Mucosa of rectum (tissue), 2 donors: ENCODE results near the gene CCNL1.
A peak's percentile ranks its signal among the peaks of the same experiment; 100 is the strongest.
"Not testable (repeated sequence)": the region's sequence is repeated elsewhere in the genome, so short reads cannot be mapped to it uniquely, and the experiment has no call there.

ENCODE experiments used
- H3K27ac ChIP-seq, 2 donors: one replicate each; pipeline ENCODE4 v1.7.0; 2013; ENCODE audit warnings: inconsistent platforms in 2 of 2, low read depth in 2 of 2, low read length in 2 of 2
- H3K27me3 ChIP-seq, 2 donors: one replicate each; pipeline ENCODE4 v1.7.0; 2013; ENCODE audit warnings: low read length in 2 of 2; ENCODE audit not compliant: control insufficient read depth in 2 of 2, insufficient read depth in 2 of 2
- H3K36me3 ChIP-seq, 2 donors: one replicate each; pipeline ENCODE4 v1.7.0; 2013; ENCODE audit warnings: low read length in 2 of 2; ENCODE audit not compliant: control insufficient read depth in 2 of 2, insufficient read depth in 2 of 2
- H3K4me1 ChIP-seq, 2 donors: one replicate each; pipeline ENCODE4 v1.7.0; 2013; ENCODE audit warnings: low read length in 2 of 2, mild to moderate bottlenecking in 1 of 2; ENCODE audit not compliant: control insufficient read depth in 2 of 2, insufficient read depth in 2 of 2
- H3K4me3 ChIP-seq, 2 donors: one replicate each; pipeline ENCODE4 v1.7.0; 2013; ENCODE audit warnings: low read length in 2 of 2
- H3K9ac ChIP-seq, 2 donors: one replicate each; pipeline ENCODE4 v1.7.0; 2013; ENCODE audit warnings: low read length in 2 of 2, low read depth in 1 of 2, mild to moderate bottlenecking in 1 of 2
- H3K9me3 ChIP-seq, 2 donors: one replicate each; pipeline ENCODE4 v1.7.0; 2013; ENCODE audit warnings: low read length in 2 of 2; ENCODE audit not compliant: control insufficient read depth in 2 of 2
- donor health status: healthy.
- donor health status: Normal muscosa, but diverticular disease.

Gene CCNL1

GRCh38 chr3:157180262-157180661 is 20.3 kb upstream of the CCNL1 start:
- Histone ChIP-seq H3K27ac (no peak overlapping the region), H3K4me1 (peaks cover 0 to 6% of the 10 kb centered on the region in 2 donors), H3K4me3 (no peak overlapping the region), H3K27me3 (no peaks in the 10 kb centered on the region), H3K36me3 (no peaks in the 10 kb centered on the region), H3K9me3 (no peaks in the 10 kb centered on the region), H3K9ac (no peak overlapping the region)

GRCh38 chr3:157179365-157179803 is 19.4 kb upstream of the CCNL1 start:
- Histone ChIP-seq H3K27me3 (no peaks in the 10 kb centered on the region), H3K27ac (no peak overlapping the region), H3K9ac (no peak overlapping the region), H3K9me3 (no peaks in the 10 kb centered on the region), H3K4me3 (no peak overlapping the region), H3K36me3 (no peaks in the 10 kb centered on the region), H3K4me1 (peaks cover 0 to 9% of the 10 kb centered on the region in 2 donors)

GRCh38 chr3:157178503-157179364 is 18.8 kb upstream of the CCNL1 start:
- not testable (repeated sequence) for H3K4me3 ChIP-seq, H3K9ac ChIP-seq, H3K27me3 ChIP-seq

GRCh38 chr3:157177801-157178453 is 18.0 kb upstream of the CCNL1 start:
- not testable (repeated sequence) for H3K9me3 ChIP-seq, H3K27me3 ChIP-seq, H3K9ac ChIP-seq, H3K36me3 ChIP-seq, H3K27ac ChIP-seq, H3K4me3 ChIP-seq
- H3K4me1 ChIP-seq: peaks cover 5 to 15% of the 10 kb centered on the region in 2 donors

More at GRCh38 chr3:157178503-157179364, 18.8 kb upstream of the CCNL1 start:
- H3K9me3 ChIP-seq, H3K36me3 ChIP-seq, H3K27ac ChIP-seq: not testable (repeated sequence)
- H3K4me1 ChIP-seq: peaks cover 5 to 15% of the 10 kb centered on the region in 2 donors

GRCh38 chr3:157176934-157177333 is 17.0 kb upstream of the CCNL1 start:
- no peak overlapping the region for H3K9ac ChIP-seq
- H3K4me3 ChIP-seq: no peak overlapping the region
- H3K36me3 ChIP-seq: no peaks in the 10 kb centered on the region
- H3K27me3 ChIP-seq: no peaks in the 10 kb centered on the region
- no peak overlapping the region for H3K27ac ChIP-seq
- H3K4me1 ChIP-seq: peaks cover 5 to 15% of the 10 kb centered on the region in 2 donors
- no peaks in the 10 kb centered on the region for H3K9me3 ChIP-seq

- H3K27me3 ChIP-seq: no peaks in the 10 kb centered on the region
- peak overlapping the region; percentile 89 to 91 for H3K4me3 ChIP-seq
- H3K36me3 ChIP-seq: no peaks in the 10 kb centered on the region
Observed at GRCh38 chr3:157175691-157176507, 16.0 kb upstream of the CCNL1 start.

GRCh38 chr3:157174649-157175498 is 14.9 kb upstream of the CCNL1 start:
- peaks cover 5 to 15% of the 10 kb centered on the region in 2 donors for H3K4me1 ChIP-seq
- peak overlapping the region; percentile 99 to 100 for H3K27ac ChIP-seq
- no peaks in the 10 kb centered on the region for H3K27me3 ChIP-seq
- H3K9ac ChIP-seq: peak overlapping the region; percentile 97 to 99
- peak overlapping the region; percentile 89 to 93 for H3K4me3 ChIP-seq
- H3K9me3 ChIP-seq: no peaks in the 10 kb centered on the region
- H3K36me3 ChIP-seq: no peaks in the 10 kb centered on the region

More at GRCh38 chr3:157175691-157176507, 16.0 kb upstream of the CCNL1 start:
- Histone ChIP-seq H3K4me1 (peaks cover 5 to 15% of the 10 kb centered on the region in 2 donors), H3K9me3 (no peaks in the 10 kb centered on the region), H3K27ac (peak overlapping the region; percentile 99 to 100), H3K9ac (peak overlapping the region; percentile 88 to 95)

GRCh38 chr3:157174290-157174648 is 14.3 kb upstream of the CCNL1 start:
- Histone ChIP-seq H3K9me3 (no peaks in the 10 kb centered on the region), H3K4me3 (peak overlapping the region; percentile 87 to 93), H3K9ac (peak overlapping the region; percentile 97 to 99), H3K4me1 (peaks cover 5 to 15% of the 10 kb centered on the region in 2 donors), H3K27ac (peak overlapping the region; percentile 99 to 100), H3K36me3 (no peaks in the 10 kb centered on the region), H3K27me3 (no peaks in the 10 kb centered on the region)

- H3K9ac ChIP-seq, H3K27me3 ChIP-seq, H3K4me3 ChIP-seq, H3K27ac ChIP-seq, H3K9me3 ChIP-seq, H3K36me3 ChIP-seq: not testable (repeated sequence)
- peaks cover 5 to 15% of the 10 kb centered on the region in 2 donors for H3K4me1 ChIP-seq
Observed at GRCh38 chr3:157173343-157173742, 13.4 kb upstream of the CCNL1 start.
